Mesothelial cell of epicardium (in vitro differentiated cells): ENCODE results near the gene PSMB3. TPM values are rescaled to one million over a fixed set of nuclear protein-coding genes. Genes with fewer than 3 reads are reported as not detected.
A peak's percentile ranks its signal among the peaks of the same experiment; 100 is the strongest.

Experiments
- DNase-seq, 2 experiments: peaks; one replicate each; pipeline ENCODE4 v3.0.0; 2021; ENCODE audit warnings: low spot score in 2 of 2; ENCODE audit not compliant: unreplicated experiment in 2 of 2
- H3K27ac Mint-ChIP-seq: 2 replicates; pipeline ENCODE4 v1.8.0; 2021; ENCODE audit warnings: mixed read lengths
- H3K27me3 Mint-ChIP-seq: 2 replicates; pipeline ENCODE4 v1.8.0; 2021; ENCODE audit warnings: low read depth, mixed read lengths
- H3K36me3 Mint-ChIP-seq: 2 replicates; pipeline ENCODE4 v1.8.0; 2021; ENCODE audit warnings: mixed read lengths
- H3K4me1 Mint-ChIP-seq: 2 replicates; pipeline ENCODE4 v1.8.0; 2021; ENCODE audit warnings: mixed read lengths
- H3K4me3 Mint-ChIP-seq: 2 replicates; pipeline ENCODE4 v1.8.0; 2021; ENCODE audit warnings: mild to moderate bottlenecking, moderate library complexity, mixed read lengths
- H3K9me3 Mint-ChIP-seq: 2 replicates; pipeline ENCODE4 v1.8.0; 2021; ENCODE audit warnings: mixed read lengths
- CTCF ChIP-seq: fragments of 200-600 bp; sonication (generic); IDR thresholded peaks from one replicate; pipeline ENCODE4 v1.5.0; 2021; ENCODE audit warnings: antibody characterized with exemption; ENCODE audit not compliant: unreplicated experiment
- total RNA-seq: library from RNA; stranded (reverse); gene quantifications from 3 replicates; pipeline ENCODE4 v1.2.1, GENCODE V29; 2021

PSMB3 gene
- total RNA-seq, 1 donor from 2014 or later, result 115 TPM

- no peak for TF ChIP-seq CTCF
- no peaks in the 10 kb centered on the region for H3K27me3 Mint-ChIP-seq
- no peak for DNase-seq
- no peak overlapping the region for H3K4me3 Mint-ChIP-seq
- H3K9me3 Mint-ChIP-seq, result no peaks in the 10 kb centered on the region
- H3K27ac Mint-ChIP-seq, result no peak overlapping the region
- peaks cover 3% of the 10 kb centered on the region for H3K4me1 Mint-ChIP-seq
- H3K36me3 Mint-ChIP-seq, result peaks cover 24% of the 10 kb centered on the region
Observed at GRCh38 chr17:38713456-38714075, 39.0 kb upstream of the PSMB3 start.

- no peak for TF ChIP-seq CTCF
- H3K27ac Mint-ChIP-seq, result no peak overlapping the region
- H3K4me1 Mint-ChIP-seq, result peaks cover 14% of the 10 kb centered on the region
- no peak overlapping the region for H3K4me3 Mint-ChIP-seq
- peaks cover 16% of the 10 kb centered on the region for H3K36me3 Mint-ChIP-seq
- H3K27me3 Mint-ChIP-seq, result no peaks in the 10 kb centered on the region
- no peaks in the 10 kb centered on the region for H3K9me3 Mint-ChIP-seq
- DNase-seq, result no peak
Observed at GRCh38 chr17:38715216-38715943, 37.2 kb upstream of the PSMB3 start.

GRCh38 chr17:38716368-38717005, 36.1 kb upstream of the PSMB3 start:
- Mint-ChIP-seq H3K27me3 (no peaks in the 10 kb centered on the region), H3K27ac (no peak overlapping the region), H3K4me1 (peaks cover 18% of the 10 kb centered on the region), H3K9me3 (no peaks in the 10 kb centered on the region), H3K4me3 (no peak overlapping the region), H3K36me3 (peaks cover 19% of the 10 kb centered on the region)
- DNase-seq, result no peak
- TF ChIP-seq CTCF, result no peak

GRCh38 chr17:38717139-38717745, 35.3 kb upstream of the PSMB3 start:
- TF ChIP-seq CTCF, result no peak
- Mint-ChIP-seq H3K9me3 (no peaks in the 10 kb centered on the region), H3K4me1 (peaks cover 18% of the 10 kb centered on the region), H3K4me3 (no peak overlapping the region), H3K27me3 (no peaks in the 10 kb centered on the region), H3K27ac (no peak overlapping the region), H3K36me3 (peaks cover 19% of the 10 kb centered on the region)
- DNase-seq, result no peak

- no peaks in the 10 kb centered on the region for H3K27me3 Mint-ChIP-seq
- peak overlapping the region; percentile 76 for H3K4me3 Mint-ChIP-seq
- peak overlapping the region; percentile 90 for H3K27ac Mint-ChIP-seq
- no peaks in the 10 kb centered on the region for H3K9me3 Mint-ChIP-seq
- H3K36me3 Mint-ChIP-seq, result peaks cover 16% of the 10 kb centered on the region
- peaks cover 18% of the 10 kb centered on the region for H3K4me1 Mint-ChIP-seq
- DNase-seq, result no peak
- TF ChIP-seq CTCF, result no peak
Observed at GRCh38 chr17:38719289-38719942, 33.1 kb upstream of the PSMB3 start.
